Esophagus muscularis mucosa (tissue), 3 donors: Measurements from ENCODE around the gene CRYGN.

Experiments
- CTCF ChIP-seq, 3 experiments: fragments of 200-600 bp in 2 of 3; fragments of 450-650 bp in 1 of 3; sonication (generic) in 2 of 3; IDR thresholded peaks; one replicate each; pipeline ENCODE4 v1.5.1; 2017 to 2019; ENCODE audit warnings: antibody characterized with exemption in 3 of 3, mild to moderate bottlenecking in 2 of 3, moderate library complexity in 1 of 3
- POLR2A ChIP-seq: fragments of 450-650 bp; IDR thresholded peaks from one replicate; pipeline ENCODE4 v1.6.1; 2017; ENCODE audit warnings: antibody characterized with exemption, moderate library complexity, mild to moderate bottlenecking, low read depth
- POLR2AphosphoS5 ChIP-seq, 2 donors: sonication (generic); formaldehyde crosslinking; IDR thresholded peaks; one replicate each; pipeline ENCODE4 v1.6.1; 2017; ENCODE audit warnings: antibody characterized with exemption in 2 of 2

- no peak for TF ChIP-seq POLR2A
- no peak for TF ChIP-seq CTCF (IDR thresholded peaks at IDR 0.05)
- TF ChIP-seq POLR2AphosphoS5 (IDR thresholded peaks at IDR 0.05), result no peak
Observed at GRCh38 chr7:151423226-151423625, 16.7 kb downstream of the CRYGN start.
